HG03103 (cell line): ENCODE data around the gene MRPL42.
"Not testable (repeated sequence)": the region's sequence is repeated elsewhere in the genome, so short reads cannot be mapped to it uniquely, and the experiment has no call there.

ENCODE experiments used
- ATAC-seq: cut with Tn5 transposase; IDR thresholded peaks from one replicate; pipeline ENCODE4 v1.9.1; 2021; ENCODE audit warnings: low read depth; ENCODE audit not compliant: unreplicated experiment

MRPL42 gene

GRCh38 chr12:93484315-93484981 lies 17.1 kb downstream of the MRPL42 start:
- no peak for ATAC-seq

- not testable (repeated sequence) for ATAC-seq
Observed at GRCh38 chr12:93492808-93493207, 25.5 kb downstream of the MRPL42 start.

- no peak for ATAC-seq
Observed at GRCh38 chr12:93494096-93494495, 26.8 kb downstream of the MRPL42 start.

GRCh38 chr12:93497456-93497855 lies 30.1 kb downstream of the MRPL42 start:
- ATAC-seq, result no peak

- ATAC-seq, result not testable (repeated sequence)
Observed at GRCh38 chr12:93498813-93499212, 31.5 kb downstream of the MRPL42 start.

- ATAC-seq, result no peak
Observed at GRCh38 chr12:93500201-93500600, 32.9 kb downstream of the MRPL42 start.

GRCh38 chr12:93500667-93501066 lies 33.4 kb downstream of the MRPL42 start:
- ATAC-seq, result no peak

GRCh38 chr12:93502802-93503623 lies 35.7 kb downstream of the MRPL42 start:
- no peak for ATAC-seq

GRCh38 chr12:93507165-93507564 lies 39.9 kb downstream of the MRPL42 start:
- ATAC-seq, result no peak

- no peak for ATAC-seq
Observed at GRCh38 chr12:93509506-93509905, 42.2 kb downstream of the MRPL42 start.

GRCh38 chr12:93514853-93515252 lies 47.5 kb downstream of the MRPL42 start:
- ATAC-seq, result no peak

- ATAC-seq, result no peak
Observed at GRCh38 chr12:93518725-93519124, 51.4 kb downstream of the MRPL42 start.

GRCh38 chr12:93519859-93520258 lies 52.5 kb downstream of the MRPL42 start:
- ATAC-seq, result no peak

- no peak for ATAC-seq
Observed at GRCh38 chr12:93520454-93520853, 53.1 kb downstream of the MRPL42 start.

- ATAC-seq, result no peak
Observed at GRCh38 chr12:93521225-93522080, 54.1 kb downstream of the MRPL42 start.

- no peak for ATAC-seq
Observed at GRCh38 chr12:93524386-93525133, 57.2 kb downstream of the MRPL42 start.

- ATAC-seq, result no peak
Observed at GRCh38 chr12:93526786-93527428, 59.6 kb downstream of the MRPL42 start.

GRCh38 chr12:93530358-93530757 lies 63.0 kb downstream of the MRPL42 start:
- ATAC-seq, result no peak

- no peak for ATAC-seq
Observed at GRCh38 chr12:93533310-93533709, 66.0 kb downstream of the MRPL42 start.
